Measurements from ENCODE around the gene TRAF1.

GRCh38 chr9:120895951-120896350 is 30.6 kb downstream of the TRAF1 start:
- no peak for TF ChIP-seq CTCF (IDR thresholded peaks at IDR 0.05)
- TF ChIP-seq EZH2 (IDR thresholded peaks at IDR 0.05; ENCODE audit: borderline replicate concordance, insufficient read depth, low read depth, low read length, poor library complexity, severe bottlenecking), result no peak

Data from B cell (primary cell).